ENCODE data around the gene SERHL2. TPM values are rescaled to one million over a fixed set of nuclear protein-coding genes. Genes with fewer than 3 reads are reported as not detected.

Gene SERHL2
- total RNA-seq, 1 experiment from 2014 or later: 1.0 TPM

GRCh38 chr22:42602470-42602869, 48.7 kb downstream of the SERHL2 start:
- H3K9me3 Mint-ChIP-seq: peaks cover 0 to 8% of the 10 kb centered on the region in 2 experiments; a peak in 1 of 5 replicates
- no peak overlapping the region for H4K91ac ChIP-seq (ENCODE audit: insufficient read length, low read depth, low read length)
- no peaks in the 10 kb centered on the region for H3K27me3 Mint-ChIP-seq (ENCODE audit: low read depth)
- peaks cover 0 to 4% of the 10 kb centered on the region in 2 experiments; a peak in 1 of 4 replicates for H3K4me1 Mint-ChIP-seq
- H4K8ac ChIP-seq (replicated peaks; ENCODE audit: insufficient read length, low read depth, low read length): no peak overlapping the region
- no peaks in the 10 kb centered on the region for H4K20me1 ChIP-seq (ENCODE audit: control insufficient read depth, insufficient read depth, insufficient read length)
- H2BK15ac ChIP-seq (ENCODE audit: low read depth, low read length): no peak overlapping the region
- no peak overlapping the region for H2AFZ ChIP-seq (ENCODE audit: low read length)
- H3K4me1 ChIP-seq (ENCODE audit: insufficient read depth, low read length): no peaks in the 10 kb centered on the region
- H3K27me3 ChIP-seq (ENCODE audit: insufficient read depth, low read length): no peaks in the 10 kb centered on the region
- no peak overlapping the region for H3K27ac ChIP-seq (ENCODE audit: insufficient read length, low read depth, low read length)
- no peaks in the 10 kb centered on the region for H3K9me3 ChIP-seq (ENCODE audit: control insufficient read depth, low read depth, low read length)
- no peak overlapping the region for H2BK20ac ChIP-seq (ENCODE audit: low read depth, low read length, poor library complexity, severe bottlenecking)
- H3K18ac ChIP-seq (ENCODE audit: insufficient read length, low read depth, low read length): no peak overlapping the region
- no peak overlapping the region for H3K4me2 ChIP-seq (ENCODE audit: insufficient read depth, insufficient read length, low read length)
- no peak overlapping the region for H3T11ph ChIP-seq (ENCODE audit: low read length)
- H2BK120ac ChIP-seq (ENCODE audit: low read depth, low read length, poor library complexity, severe bottlenecking): no peak overlapping the region
- H3K36me3 Mint-ChIP-seq (ENCODE audit: insufficient read depth in 1 of 3, low read depth in 3 of 3): peaks cover 45 to 87% (median 79%) of the 10 kb centered on the region in 3 experiments
- H3K14ac ChIP-seq (ENCODE audit: insufficient read depth, low read length): no peak overlapping the region
- H2BK5ac ChIP-seq (ENCODE audit: insufficient read length, low read length): no peak overlapping the region
- peaks cover 20% of the 10 kb centered on the region; the same call in 1 of the 2 replicates for H3K79me2 ChIP-seq (ENCODE audit: insufficient read depth, low read length)
- H3K4ac ChIP-seq (ENCODE audit: low read depth, low read length): no peak overlapping the region
- H3K23ac ChIP-seq (ENCODE audit: insufficient read length, low read depth, low read length): no peak overlapping the region
- H3K9ac ChIP-seq (ENCODE audit: extremely low read depth, insufficient read length, low read length): no peak overlapping the region
- no peak overlapping the region for H3K27ac Mint-ChIP-seq
- no peak overlapping the region for H2AK5ac ChIP-seq (ENCODE audit: insufficient read length, low read length)
- H3K56ac ChIP-seq (ENCODE audit: insufficient read length, low read depth, low read length): no peak overlapping the region
- no CpG with 5 or more reads among the region's 2 CpGs for WGBS (ENCODE audit: extremely low coverage, insufficient read length, low lambda C conversion rate)
- no peak for DNase-seq
- no peak overlapping the region for H2BK12ac ChIP-seq (ENCODE audit: insufficient read length, low read depth, low read length)
- peaks cover 18% of the 10 kb centered on the region for H3K79me1 ChIP-seq (ENCODE audit: insufficient read depth, low read depth, low read length, poor library complexity, severe bottlenecking)
- no peak overlapping the region for H4K5ac ChIP-seq (ENCODE audit: insufficient read length, low read depth, low read length)
- TF ChIP-seq, protein P1, sequence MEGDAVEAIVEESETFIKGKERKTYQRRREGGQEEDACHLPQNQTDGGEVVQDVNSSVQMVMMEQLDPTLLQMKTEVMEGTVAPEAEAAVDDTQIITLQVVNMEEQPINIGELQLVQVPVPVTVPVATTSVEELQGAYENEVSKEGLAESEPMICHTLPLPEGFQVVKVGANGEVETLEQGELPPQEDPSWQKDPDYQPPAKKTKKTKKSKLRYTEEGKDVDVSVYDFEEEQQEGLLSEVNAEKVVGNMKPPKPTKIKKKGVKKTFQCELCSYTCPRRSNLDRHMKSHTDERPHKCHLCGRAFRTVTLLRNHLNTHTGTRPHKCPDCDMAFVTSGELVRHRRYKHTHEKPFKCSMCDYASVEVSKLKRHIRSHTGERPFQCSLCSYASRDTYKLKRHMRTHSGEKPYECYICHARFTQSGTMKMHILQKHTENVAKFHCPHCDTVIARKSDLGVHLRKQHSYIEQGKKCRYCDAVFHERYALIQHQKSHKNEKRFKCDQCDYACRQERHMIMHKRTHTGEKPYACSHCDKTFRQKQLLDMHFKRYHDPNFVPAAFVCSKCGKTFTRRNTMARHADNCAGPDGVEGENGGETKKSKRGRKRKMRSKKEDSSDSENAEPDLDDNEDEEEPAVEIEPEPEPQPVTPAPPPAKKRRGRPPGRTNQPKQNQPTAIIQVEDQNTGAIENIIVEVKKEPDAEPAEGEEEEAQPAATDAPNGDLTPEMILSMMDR (conservative IDR thresholded peaks at IDR 0.05): no peak
- no peak overlapping the region for H3K4me3 Mint-ChIP-seq
- H3K23me2 ChIP-seq (ENCODE audit: insufficient read length, low read depth, low read length, poor library complexity, severe bottlenecking): no peaks in the 10 kb centered on the region
